ENCODE measurements around the gene PDAP1. TPM values are rescaled to one million over a fixed set of nuclear protein-coding genes. Genes with fewer than 3 reads are reported as not detected.
"Not testable (repeated sequence)": the region's sequence is repeated elsewhere in the genome, so short reads cannot be mapped to it uniquely, and the experiment has no call there.

Gene PDAP1
- total RNA-seq, 3 donors from 2014 or later (not counting 1 experiment from before 2014, with no cell fraction given) = 55.3 to 60.6 (median 59.3) TPM

DNA sequence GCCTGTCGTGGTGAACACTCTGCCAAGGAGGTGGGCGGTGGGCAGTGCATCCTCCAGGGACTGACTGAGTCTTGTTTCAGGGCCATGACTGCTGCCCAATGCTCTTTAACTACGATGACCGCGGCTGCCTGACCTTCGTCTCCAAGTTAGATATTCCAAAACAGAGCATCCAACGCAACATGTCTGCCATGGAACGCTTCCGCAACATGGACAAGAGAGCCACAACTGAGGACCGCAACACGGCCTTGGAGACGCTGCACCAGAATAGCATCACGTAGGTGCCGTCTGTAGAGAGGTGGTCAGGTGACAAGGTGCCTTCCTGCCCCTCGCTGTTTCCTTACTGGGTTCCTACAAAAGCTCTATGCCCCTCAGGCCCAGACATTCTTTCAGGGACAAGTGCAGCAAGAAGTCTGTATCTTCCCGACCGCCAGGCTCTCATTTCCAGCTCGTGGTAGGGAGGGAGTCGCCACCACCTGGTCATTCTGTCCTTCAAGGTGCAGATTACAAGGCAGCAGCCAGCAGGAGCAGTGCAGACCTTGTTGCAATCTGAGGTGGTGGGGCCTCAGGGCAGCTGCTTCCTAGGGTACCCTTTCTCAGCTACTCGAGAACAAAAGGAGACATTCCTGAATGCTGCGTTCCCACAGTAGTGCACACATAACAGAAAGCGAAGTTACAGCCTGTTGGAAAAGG, 48.8 kb downstream of the PDAP1 start:
- no peaks in the 10 kb centered on the region for H3K4me1 ChIP-seq (ENCODE audit: control insufficient read depth, insufficient read depth, low read length)
- 95% methylated on average over 22 of the region's 22 CpGs for WGBS (ENCODE audit: insufficient coverage)
- ATAC-seq = no peak
- H3K27ac ChIP-seq (ENCODE audit: low read length) = no peak overlapping the region
- H3K36me3 Mint-ChIP-seq = no peaks in the 10 kb centered on the region
- H3K27ac Mint-ChIP-seq = no peak overlapping the region
- no peaks in the 10 kb centered on the region for H3K4me1 Mint-ChIP-seq
- DNase-seq = no peak
- peaks cover 67% of the 10 kb centered on the region for H3K36me3 ChIP-seq (ENCODE audit: control insufficient read depth, insufficient read depth, low read length)
- intact Hi-C loops (cut with micrococcal nuclease) = no loop called here
- TF ChIP-seq, protein P1, sequence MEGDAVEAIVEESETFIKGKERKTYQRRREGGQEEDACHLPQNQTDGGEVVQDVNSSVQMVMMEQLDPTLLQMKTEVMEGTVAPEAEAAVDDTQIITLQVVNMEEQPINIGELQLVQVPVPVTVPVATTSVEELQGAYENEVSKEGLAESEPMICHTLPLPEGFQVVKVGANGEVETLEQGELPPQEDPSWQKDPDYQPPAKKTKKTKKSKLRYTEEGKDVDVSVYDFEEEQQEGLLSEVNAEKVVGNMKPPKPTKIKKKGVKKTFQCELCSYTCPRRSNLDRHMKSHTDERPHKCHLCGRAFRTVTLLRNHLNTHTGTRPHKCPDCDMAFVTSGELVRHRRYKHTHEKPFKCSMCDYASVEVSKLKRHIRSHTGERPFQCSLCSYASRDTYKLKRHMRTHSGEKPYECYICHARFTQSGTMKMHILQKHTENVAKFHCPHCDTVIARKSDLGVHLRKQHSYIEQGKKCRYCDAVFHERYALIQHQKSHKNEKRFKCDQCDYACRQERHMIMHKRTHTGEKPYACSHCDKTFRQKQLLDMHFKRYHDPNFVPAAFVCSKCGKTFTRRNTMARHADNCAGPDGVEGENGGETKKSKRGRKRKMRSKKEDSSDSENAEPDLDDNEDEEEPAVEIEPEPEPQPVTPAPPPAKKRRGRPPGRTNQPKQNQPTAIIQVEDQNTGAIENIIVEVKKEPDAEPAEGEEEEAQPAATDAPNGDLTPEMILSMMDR (IDR thresholded peaks at IDR 0.05) = no peak
- no peaks in the 10 kb centered on the region for H3K27me3 ChIP-seq (ENCODE audit: control insufficient read depth, insufficient read depth, low read length)
- H3K9me3 ChIP-seq (ENCODE audit: control insufficient read depth, insufficient read depth, low read length) = no peaks in the 10 kb centered on the region
- H3K27me3 Mint-ChIP-seq (ENCODE audit: low read depth in 2 of 2) = no peaks in the 10 kb centered on the region
- H3K9me3 Mint-ChIP-seq = no peaks in the 10 kb centered on the region
- no peak overlapping the region for H3K4me3 Mint-ChIP-seq
- no peak overlapping the region for H3K4me3 ChIP-seq (ENCODE audit: low read length)

DNA sequence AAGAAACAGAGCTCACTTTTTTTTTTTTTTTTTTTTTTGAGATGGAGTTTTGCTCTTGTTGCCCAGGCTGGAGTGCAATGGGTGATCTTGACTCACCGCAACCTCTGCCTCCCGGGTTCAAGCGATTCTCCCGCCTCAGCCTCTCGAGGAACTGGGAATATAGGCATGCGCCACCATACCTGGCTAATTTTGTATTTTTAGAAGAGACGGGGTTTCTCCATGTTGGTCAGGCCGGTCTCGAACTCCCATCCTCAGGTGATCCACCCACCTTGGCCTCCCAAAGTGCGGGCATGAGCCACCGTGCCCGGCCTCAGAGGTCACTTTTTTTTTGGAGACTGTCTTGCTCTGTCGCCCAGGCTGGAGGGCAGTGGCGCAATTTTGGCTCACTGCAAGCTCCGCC, 49.9 kb downstream of the PDAP1 start:
- H3K27me3 ChIP-seq (ENCODE audit: control insufficient read depth, insufficient read depth, low read length); DNase-seq; H3K4me1 Mint-ChIP-seq; H3K27me3 Mint-ChIP-seq (ENCODE audit: low read depth in 2 of 2); H3K4me3 Mint-ChIP-seq; H3K36me3 Mint-ChIP-seq; H3K4me3 ChIP-seq (ENCODE audit: low read length); ATAC-seq; H3K9me3 Mint-ChIP-seq; H3K4me1 ChIP-seq (ENCODE audit: control insufficient read depth, insufficient read depth, low read length); intact Hi-C loops (cut with micrococcal nuclease); H3K9me3 ChIP-seq (ENCODE audit: control insufficient read depth, insufficient read depth, low read length); H3K27ac ChIP-seq (ENCODE audit: low read length); H3K27ac Mint-ChIP-seq: not testable (repeated sequence)
- 97% methylated on average over 15 of the region's 15 CpGs for WGBS (ENCODE audit: insufficient coverage)
- H3K36me3 ChIP-seq (ENCODE audit: control insufficient read depth, insufficient read depth, low read length) = peaks cover 64% of the 10 kb centered on the region

DNA sequence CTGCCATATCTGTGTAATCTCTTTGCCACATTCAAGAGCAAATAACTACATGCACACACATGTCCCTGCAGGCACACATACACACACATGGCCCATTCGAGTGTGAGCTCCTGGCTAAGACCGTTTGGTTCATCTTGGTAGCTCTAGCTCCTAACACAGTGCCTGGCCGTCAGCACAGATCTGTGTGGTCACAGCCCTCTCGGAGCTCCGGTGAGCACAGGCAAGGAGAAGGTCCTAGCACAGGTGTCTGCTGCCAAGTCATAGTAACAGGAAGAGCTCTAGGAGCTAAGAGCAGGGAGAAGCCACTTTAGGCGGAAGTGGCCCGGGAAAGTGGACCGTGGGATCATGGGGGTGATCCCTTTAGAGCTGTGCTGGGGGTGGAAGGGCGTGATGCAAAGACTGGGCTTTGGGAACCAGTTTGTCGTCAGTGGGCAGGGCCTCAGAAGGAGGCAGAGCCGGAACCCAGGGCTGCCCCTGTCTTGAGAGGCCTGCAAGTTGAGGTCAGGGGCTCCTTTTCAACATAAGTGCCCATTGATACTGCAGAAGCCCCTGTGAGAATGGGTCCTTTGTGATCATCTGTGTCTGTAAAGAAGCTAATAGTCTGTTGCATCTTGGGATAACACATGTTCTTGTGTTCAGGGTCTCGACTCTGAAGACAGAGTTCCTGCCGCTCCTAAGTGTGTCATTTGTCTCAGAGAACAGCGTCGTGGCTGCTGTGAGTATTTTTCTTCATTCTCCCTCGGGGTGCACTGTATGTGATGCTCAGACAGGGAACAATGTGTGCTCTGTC, 50.5 kb downstream of the PDAP1 start:
- H3K27ac Mint-ChIP-seq = peak overlapping the region in 1 of 2 donors; percentile 59
- intact Hi-C loops (cut with micrococcal nuclease) = no loop called here
- no peak for DNase-seq
- no peaks in the 10 kb centered on the region for H3K9me3 Mint-ChIP-seq
- TF ChIP-seq, protein P1 (IDR thresholded peaks at IDR 0.05) = no peak
- Histone ChIP-seq H3K27me3 (ENCODE audit: control insufficient read depth, insufficient read depth, low read length) (no peaks in the 10 kb centered on the region), H3K36me3 (ENCODE audit: control insufficient read depth, insufficient read depth, low read length) (peaks cover 59% of the 10 kb centered on the region), H3K9me3 (ENCODE audit: control insufficient read depth, insufficient read depth, low read length) (no peaks in the 10 kb centered on the region), H3K4me1 (ENCODE audit: control insufficient read depth, insufficient read depth, low read length) (no peaks in the 10 kb centered on the region), H3K4me3 (ENCODE audit: low read length) (no peak overlapping the region), H3K27ac (ENCODE audit: low read length) (no peak overlapping the region)
- 97% methylated on average over 16 of the region's 16 CpGs for WGBS (ENCODE audit: insufficient coverage)
- H3K4me1 Mint-ChIP-seq = no peaks in the 10 kb centered on the region
- no peaks in the 10 kb centered on the region for H3K27me3 Mint-ChIP-seq (ENCODE audit: low read depth in 2 of 2)
- no peak for ATAC-seq
- H3K36me3 Mint-ChIP-seq = no peaks in the 10 kb centered on the region
- no peak overlapping the region for H3K4me3 Mint-ChIP-seq

- Mint-ChIP-seq H3K9me3 (no peaks in the 10 kb centered on the region), H3K27ac (no peak overlapping the region), H3K27me3 (ENCODE audit: low read depth in 2 of 2) (no peaks in the 10 kb centered on the region), H3K4me1 (no peaks in the 10 kb centered on the region), H3K36me3 (no peaks in the 10 kb centered on the region), H3K4me3 (no peak overlapping the region)
- Histone ChIP-seq H3K9me3 (ENCODE audit: control insufficient read depth, insufficient read depth, low read length) (no peaks in the 10 kb centered on the region), H3K36me3 (ENCODE audit: control insufficient read depth, insufficient read depth, low read length) (peaks cover 64% of the 10 kb centered on the region), H3K4me3 (ENCODE audit: low read length) (no peak overlapping the region), H3K27me3 (ENCODE audit: control insufficient read depth, insufficient read depth, low read length) (no peaks in the 10 kb centered on the region), H3K4me1 (ENCODE audit: control insufficient read depth, insufficient read depth, low read length) (no peaks in the 10 kb centered on the region), H3K27ac (ENCODE audit: low read length) (no peak overlapping the region)
- 97% methylated on average over 7 of the region's 7 CpGs for WGBS (ENCODE audit: insufficient coverage)
- intact Hi-C loops (cut with micrococcal nuclease) = no loop called here
- ATAC-seq (no peak), DNase-seq (no peak)
- TF ChIP-seq, protein P1 (IDR thresholded peaks at IDR 0.05) = no peak
These were observed 53.3 kb downstream of the PDAP1 start for GRCh38 chr7:99355098-99355497.
